Sigmoid colon (tissue), 7 donors: Measurements from ENCODE around the gene RAB14. TPM values are rescaled to one million over a fixed set of nuclear protein-coding genes. Genes with fewer than 3 reads are reported as not detected.

Experiments
- DNase-seq: peaks from one replicate; pipeline ENCODE4 v3.0.0-alpha.2; 2019
- H3K27ac ChIP-seq, 4 donors: fragments of 200-600 bp; sonication (generic); one replicate each; pipeline ENCODE4 v1.5.1; 2016 to 2019; ENCODE audit warnings: mild to moderate bottlenecking in 1 of 4
- H3K27me3 ChIP-seq, 3 donors: fragments of 200-600 bp; sonication (generic); one replicate each; pipeline ENCODE4 v1.5.1; 2019; ENCODE audit warnings: mild to moderate bottlenecking in 1 of 3
- H3K36me3 ChIP-seq, 4 donors: fragments of 200-600 bp; sonication (generic); one replicate each; pipeline ENCODE4 v1.5.1; 2016 to 2019
- H3K4me1 ChIP-seq, 4 donors: fragments of 200-600 bp; sonication (generic); one replicate each; pipeline ENCODE4 v1.5.1; 2017 to 2019
- H3K4me3 ChIP-seq, 4 donors: fragments of 200-600 bp; sonication (generic); one replicate each; pipeline ENCODE4 v1.5.1; 2017 to 2019; ENCODE audit warnings: mild to moderate bottlenecking in 2 of 4, moderate library complexity in 1 of 4
- H3K9me3 ChIP-seq, 4 donors: fragments of 200-600 bp in 3 of 4; sonication (generic) in 3 of 4; one replicate each; pipeline versions ENCODE4 v1.5.1 to v1.6.1; 2013 to 2019
- CTCF ChIP-seq, 4 experiments: fragments of 450-650 bp in 3 of 4; fragments of 200-600 bp in 1 of 4; IDR thresholded peaks; one replicate each; pipeline ENCODE4 v1.5.1; 2016 to 2019; ENCODE audit warnings: antibody characterized with exemption in 4 of 4, mild to moderate bottlenecking in 3 of 4, moderate library complexity in 2 of 4
- EP300 ChIP-seq, 4 donors: sonication (generic); formaldehyde crosslinking; IDR thresholded peaks; one replicate each; pipeline ENCODE4 v1.6.1; 2017; ENCODE audit warnings: antibody characterized with exemption in 4 of 4
- POLR2A ChIP-seq, 2 donors: fragments of 450-650 bp; IDR thresholded peaks; one replicate each; pipeline ENCODE4 v1.6.1; 2016; ENCODE audit warnings: antibody characterized with exemption in 2 of 2, mild to moderate bottlenecking in 2 of 2, moderate library complexity in 2 of 2
- POLR2AphosphoS5 ChIP-seq, 4 donors: sonication (generic); formaldehyde crosslinking; IDR thresholded peaks; one replicate each; pipeline ENCODE4 v1.6.1; 2017; ENCODE audit warnings: antibody characterized with exemption in 4 of 4
- WGBS, 2 donors: extraction: QIAGEN DNeasy Blood & Tissue Kit; methylation state at CpG; one replicate each; pipeline ENCODE4 v1.1.7; 2013; 5-methylcytosine and 5-hydroxymethylcytosine counted together
- intact Hi-C: fragments of 100-400 bp; cut with DNase I; formaldehyde crosslinking; loops from one replicate; pipeline ENCODE4 v1.15.1; 2023
- polyA plus RNA-seq, 3 donors: library from polyadenylated mRNA; stranded (reverse); fragments of 200-250 nt; gene quantifications; one replicate each; pipeline ENCODE4 v1.2.3, GENCODE V29; 2013
- total RNA-seq, 4 donors: library from RNA; depleted of rRNA; stranded (reverse); fragments of >200 nt; gene quantifications; one replicate each; pipeline ENCODE4 v1.1.0, GENCODE V29; 2016
- donor health status: healthy with polysubstance abuse.
- donor health status: Bipolar disorder and iron deficiency.
- donor health status: healthy.

RAB14 gene
- total and polyA plus RNA-seq, 7 donors: 28.2 to 61.7 (median 33.2) TPM

- Histone ChIP-seq H3K9me3 (no peaks in the 10 kb centered on the region), H3K27me3 (no peaks in the 10 kb centered on the region), H3K4me1 (peaks cover 0 to 33% (median 16%) of the 10 kb centered on the region in 4 donors), H3K36me3 (peaks cover 0 to 71% (median 3%) of the 10 kb centered on the region in 4 donors), H3K4me3 (no peak overlapping the region), H3K27ac (no peak overlapping the region)
- intact Hi-C loops: no loop called here
- DNase-seq: no peak
- WGBS, 2 donors: 50 to 71% methylated on average over 6 of the region's 6 CpGs
- TF ChIP-seq CTCF (IDR thresholded peaks at IDR 0.05) (no peak), EP300 (IDR thresholded peaks at IDR 0.05) (no peak), POLR2AphosphoS5 (IDR thresholded peaks at IDR 0.05) (no peak), POLR2A (IDR thresholded peaks at IDR 0.05) (no peak)
Observed at GRCh38 chr9:121178676-121179372, 22.8 kb downstream of the RAB14 start.

GRCh38 chr9:121173501-121173900 is 28.2 kb downstream of the RAB14 start:
- no peak for DNase-seq
- intact Hi-C loops: no loop called here
- no peak overlapping the region for H3K4me3 ChIP-seq
- H3K27me3 ChIP-seq: no peaks in the 10 kb centered on the region
- TF ChIP-seq CTCF (IDR thresholded peaks at IDR 0.05) (no peak), EP300 (IDR thresholded peaks at IDR 0.05) (no peak), POLR2A (IDR thresholded peaks at IDR 0.05) (no peak), POLR2AphosphoS5 (IDR thresholded peaks at IDR 0.05) (no peak)
- H3K36me3 ChIP-seq: peaks cover 4 to 81% (median 9%) of the 10 kb centered on the region in 4 donors
- H3K9me3 ChIP-seq: no peaks in the 10 kb centered on the region
- 96% methylated on average over 7 of the region's 7 CpGs for WGBS, 2 donors
- no peak overlapping the region for H3K27ac ChIP-seq
- H3K4me1 ChIP-seq: no peaks in the 10 kb centered on the region

- WGBS, 2 donors: 91% methylated on average over 1 of the region's 1 CpG
- no peaks in the 10 kb centered on the region for H3K9me3 ChIP-seq
- TF ChIP-seq POLR2AphosphoS5 (IDR thresholded peaks at IDR 0.05): no peak
- TF ChIP-seq CTCF (IDR thresholded peaks at IDR 0.05): no peak
- TF ChIP-seq EP300 (IDR thresholded peaks at IDR 0.05): no peak
- TF ChIP-seq POLR2A (IDR thresholded peaks at IDR 0.05): no peak
- peaks cover 4 to 83% (median 10%) of the 10 kb centered on the region in 4 donors for H3K36me3 ChIP-seq
- intact Hi-C loops: no loop called here
- no peaks in the 10 kb centered on the region for H3K27me3 ChIP-seq
- no peak overlapping the region for H3K4me3 ChIP-seq
- H3K4me1 ChIP-seq: no peaks in the 10 kb centered on the region
- no peak for DNase-seq
- H3K27ac ChIP-seq: no peak overlapping the region
Observed at GRCh38 chr9:121172726-121173487, 28.8 kb downstream of the RAB14 start.

GRCh38 chr9:121171236-121171635 is 30.4 kb downstream of the RAB14 start:
- Histone ChIP-seq H3K4me1 (no peaks in the 10 kb centered on the region), H3K27ac (no peak overlapping the region), H3K9me3 (no peaks in the 10 kb centered on the region), H3K4me3 (no peak overlapping the region), H3K27me3 (no peaks in the 10 kb centered on the region), H3K36me3 (peaks cover 4 to 76% (median 12%) of the 10 kb centered on the region in 4 donors)
- TF ChIP-seq POLR2A (IDR thresholded peaks at IDR 0.05) (no peak), POLR2AphosphoS5 (IDR thresholded peaks at IDR 0.05) (no peak), CTCF (IDR thresholded peaks at IDR 0.05) (no peak)
- no peak for DNase-seq
- WGBS, 2 donors: 88 to 94% methylated on average over 5 of the region's 5 CpGs
- intact Hi-C loops: no loop called here
